ENCODE results near the gene SSR1. TPM values are rescaled to one million over a fixed set of nuclear protein-coding genes. Genes with fewer than 3 reads are reported as not detected.

The SSR1 gene
- total RNA-seq, 1 experiment from 2014 or later: 65.2 TPM

GRCh38 chr6:7300926-7301325 lies 12.1 kb downstream of the SSR1 start:
- Histone ChIP-seq H3K9me2 (replicated peaks; ENCODE audit: low read length) (no peaks in the 10 kb centered on the region), H3K27me3 (ENCODE audit: low read length) (no peaks in the 10 kb centered on the region), H3K9me3 (ENCODE audit: low read length) (no peaks in the 10 kb centered on the region), H3K4me3 (ENCODE audit: low read length) (no peak overlapping the region), H3K36me3 (ENCODE audit: low read depth, low read length) (peaks cover 74% of the 10 kb centered on the region), H3K4me1 (ENCODE audit: insufficient read depth, low read length) (no peaks in the 10 kb centered on the region), H3K9ac (ENCODE audit: low read length) (no peak overlapping the region), H2AFZ (ENCODE audit: low read length) (no peak overlapping the region), H3K79me2 (ENCODE audit: low read length) (peaks cover 16% of the 10 kb centered on the region), H4K20me1 (ENCODE audit: low read length) (0 out of 2 replicates have a peak, but pooled peaks cover 2% of the 10 kb centered on the region), H3K4me2 (ENCODE audit: low read length) (no peak overlapping the region), H3F3A (ENCODE audit: low read length, unreplicated experiment) (no peaks in the 10 kb centered on the region), H3K27ac (ENCODE audit: low read length) (no peak overlapping the region)
- no peak for DNase-seq
- intact Hi-C loops (cut with micrococcal nuclease): no loop called here
- ATAC-seq: no peak
- BruUV-seq (replicated peaks): no TSS peak
- no peak for TF ChIP-seq CTCF (conservative IDR thresholded peaks at IDR 0.05; ENCODE audit: low read depth, low read length)
- TF ChIP-seq EZH2phosphoT487 (IDR thresholded peaks at IDR 0.05; ENCODE audit: borderline replicate concordance, low read length): no peak
- TF ChIP-seq EZH2 (IDR thresholded peaks at IDR 0.05; ENCODE audit: low read length, unreplicated experiment): no peak
- ChIA-PET POLR2A (ENCODE audit: unreplicated experiment) (no interaction called here), CTCF (no interaction called here)

GRCh38 chr6:7298113-7298512 lies 14.9 kb downstream of the SSR1 start:
- ATAC-seq (no peak), DNase-seq (no peak)
- H3K27me3 ChIP-seq (ENCODE audit: low read length): no peaks in the 10 kb centered on the region
- peaks cover 71% of the 10 kb centered on the region for H3K36me3 ChIP-seq (ENCODE audit: low read depth, low read length)
- no peaks in the 10 kb centered on the region for H3K79me2 ChIP-seq (ENCODE audit: low read length)
- H3K9me2 ChIP-seq (replicated peaks; ENCODE audit: low read length): no peaks in the 10 kb centered on the region
- TF ChIP-seq EZH2phosphoT487 (IDR thresholded peaks at IDR 0.05; ENCODE audit: borderline replicate concordance, low read length) (no peak), CTCF (conservative IDR thresholded peaks at IDR 0.05; ENCODE audit: low read depth, low read length) (no peak), EZH2 (IDR thresholded peaks at IDR 0.05; ENCODE audit: low read length, unreplicated experiment) (no peak)
- no peak overlapping the region for H3K9ac ChIP-seq (ENCODE audit: low read length)
- no peak overlapping the region for H3K27ac ChIP-seq (ENCODE audit: low read length)
- no peaks in the 10 kb centered on the region for H3K9me3 ChIP-seq (ENCODE audit: low read length)
- intact Hi-C loops (cut with micrococcal nuclease): no loop called here
- BruUV-seq (replicated peaks): no TSS peak
- H4K20me1 ChIP-seq (ENCODE audit: low read length): 0 out of 2 replicates have a peak, but pooled peaks cover 5% of the 10 kb centered on the region
- no peak overlapping the region for H3K4me2 ChIP-seq (ENCODE audit: low read length)
- H3F3A ChIP-seq (ENCODE audit: low read length, unreplicated experiment): no peaks in the 10 kb centered on the region
- H3K4me1 ChIP-seq (ENCODE audit: insufficient read depth, low read length): no peaks in the 10 kb centered on the region
- H3K4me3 ChIP-seq (ENCODE audit: low read length): no peak overlapping the region
- H2AFZ ChIP-seq (ENCODE audit: low read length): no peak overlapping the region
- ChIA-PET CTCF (no interaction called here), POLR2A (ENCODE audit: unreplicated experiment) (no interaction called here)

- Histone ChIP-seq H3K4me3 (ENCODE audit: low read length) (no peak overlapping the region), H3K9me3 (ENCODE audit: low read length) (no peaks in the 10 kb centered on the region), H4K20me1 (ENCODE audit: low read length) (0 out of 2 replicates have a peak, but pooled peaks cover 5% of the 10 kb centered on the region), H3K79me2 (ENCODE audit: low read length) (no peaks in the 10 kb centered on the region), H2AFZ (ENCODE audit: low read length) (no peak overlapping the region), H3K9me2 (replicated peaks; ENCODE audit: low read length) (no peaks in the 10 kb centered on the region), H3K36me3 (ENCODE audit: low read depth, low read length) (peaks cover 72% of the 10 kb centered on the region), H3F3A (ENCODE audit: low read length, unreplicated experiment) (no peaks in the 10 kb centered on the region), H3K4me1 (ENCODE audit: insufficient read depth, low read length) (no peaks in the 10 kb centered on the region), H3K4me2 (ENCODE audit: low read length) (no peak overlapping the region), H3K27me3 (ENCODE audit: low read length) (no peaks in the 10 kb centered on the region), H3K9ac (ENCODE audit: low read length) (no peak overlapping the region), H3K27ac (ENCODE audit: low read length) (no peak overlapping the region)
- no peak for TF ChIP-seq EZH2 (IDR thresholded peaks at IDR 0.05; ENCODE audit: low read length, unreplicated experiment)
- TF ChIP-seq CTCF (conservative IDR thresholded peaks at IDR 0.05; ENCODE audit: low read depth, low read length): no peak
- TF ChIP-seq EZH2phosphoT487 (IDR thresholded peaks at IDR 0.05; ENCODE audit: borderline replicate concordance, low read length): no peak
- POLR2A ChIA-PET (ENCODE audit: unreplicated experiment): no interaction called here
- CTCF ChIA-PET: no interaction called here
- intact Hi-C loops (cut with micrococcal nuclease): no loop called here
- ATAC-seq (no peak), DNase-seq (no peak)
- no TSS peak for BruUV-seq (replicated peaks)
Measured at GRCh38 chr6:7296602-7297001, 16.4 kb downstream of the SSR1 start.

Measured in PC-3 (cell line).